Activated CD4-positive, CD25-positive, alpha-beta regulatory T cell (primary cell): ENCODE measurements around the gene SLC47A2.
A peak's percentile ranks its signal among the peaks of the same experiment; 100 is the strongest.

Experiments used
- DNase-seq, 4 experiments: peaks; one replicate each; lab custom pipeline; 2025; lab: John Stamatoyannopoulos, UW

The SLC47A2 gene

DNA sequence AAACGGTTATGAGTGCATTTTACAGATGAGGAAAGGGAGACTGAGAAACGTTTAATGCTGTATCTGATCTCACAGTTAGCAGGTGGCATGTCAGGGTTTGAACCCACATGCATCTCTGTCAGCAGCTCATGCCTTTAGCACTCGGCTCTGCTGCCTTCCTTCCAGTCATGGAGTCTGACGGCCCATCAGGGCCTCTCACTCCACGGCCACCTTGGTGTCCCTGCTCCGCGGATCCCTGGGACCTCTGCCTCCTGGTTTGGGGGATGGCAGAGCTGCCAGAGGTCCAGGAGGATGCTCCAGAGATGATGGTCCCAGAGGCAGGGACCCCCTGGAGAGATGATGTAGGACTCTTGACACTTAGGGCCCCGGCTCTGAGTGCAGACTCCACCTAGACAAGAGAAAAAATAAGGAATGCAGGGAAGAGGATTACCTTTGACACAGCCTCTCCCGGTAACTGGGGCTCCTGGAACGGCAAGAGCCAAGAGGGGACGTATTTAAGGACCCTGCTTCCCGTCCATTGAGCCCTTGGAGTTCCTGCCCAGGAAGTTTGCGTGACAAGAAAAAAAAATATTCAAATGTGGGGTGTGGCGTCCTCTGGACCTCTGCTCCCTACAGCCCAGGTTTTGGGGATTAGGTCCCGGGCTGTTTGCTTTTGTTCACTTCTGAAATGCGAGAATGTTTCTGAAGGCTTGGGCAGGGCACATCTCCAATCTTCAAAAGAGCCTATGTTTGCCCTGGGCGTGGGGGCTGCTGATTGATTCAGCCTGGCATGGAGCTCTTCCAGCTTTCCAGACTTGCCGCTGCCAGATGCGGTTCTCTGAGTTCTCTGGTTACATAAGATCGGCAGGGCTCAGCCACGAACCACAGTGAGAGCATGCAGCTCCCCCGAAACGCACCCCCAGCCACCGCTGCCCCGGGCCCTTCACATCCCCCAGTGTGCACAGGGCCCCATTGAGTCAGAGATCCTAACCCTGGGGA is 31.7 kb upstream of the SLC47A2 start, which contains the start of gene ALDH3A1:
Gene ALDH3A1 (minus strand): TSS at position 470 of the 978 bp plus-strand sequence. CDS start 3,169 bp downstream, outside the sequence.
- DNase-seq, result no peak

DNA sequence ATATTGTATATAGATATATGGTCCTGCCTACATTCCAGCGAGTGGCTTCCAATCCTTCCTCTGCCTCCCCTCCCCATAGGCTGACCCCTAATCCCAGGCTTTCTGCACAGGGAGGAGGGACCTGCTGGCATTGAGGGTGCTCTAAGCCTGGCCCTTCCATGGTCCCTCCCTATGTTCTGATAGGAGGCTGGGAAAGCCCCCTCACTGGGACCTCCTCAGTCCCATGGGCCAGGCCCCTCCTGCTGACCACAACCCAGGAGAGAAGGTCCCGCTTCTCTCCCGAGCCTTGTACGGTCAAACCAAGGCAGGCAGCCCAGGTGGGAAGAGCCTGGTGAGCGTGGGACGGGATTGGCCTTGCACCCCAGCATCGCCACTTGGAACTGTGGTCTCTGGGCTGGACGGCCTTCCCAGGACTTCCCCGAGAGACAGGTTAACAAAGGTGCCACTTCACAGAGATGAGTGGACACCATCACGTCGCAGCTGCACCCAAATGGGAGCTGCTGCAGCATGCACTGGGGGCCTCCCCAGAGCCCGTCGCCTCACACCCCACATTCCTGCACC is 30.9 kb upstream of the SLC47A2 start:
- DNase-seq, result no peak

DNA sequence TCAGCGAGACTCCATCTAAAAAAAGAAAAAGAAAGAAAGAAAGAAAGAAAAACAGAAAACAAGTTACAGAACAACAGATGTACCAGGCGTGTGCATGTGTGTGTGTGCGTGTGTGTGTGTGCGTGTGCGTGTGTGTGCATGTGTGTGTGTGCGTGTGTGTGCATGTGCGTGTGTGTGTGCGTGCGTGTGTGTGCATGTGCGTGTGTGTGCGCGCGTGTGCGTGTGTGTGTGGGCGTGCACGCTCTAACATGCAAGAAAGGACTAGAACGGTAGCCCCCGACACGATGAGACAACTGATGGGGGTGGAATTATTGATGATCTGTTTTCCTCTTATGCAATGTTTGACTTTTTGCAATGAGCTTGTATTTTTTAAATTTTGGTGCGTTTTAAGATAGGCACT is 30.1 kb upstream of the SLC47A2 start:
- no peak for DNase-seq

DNA sequence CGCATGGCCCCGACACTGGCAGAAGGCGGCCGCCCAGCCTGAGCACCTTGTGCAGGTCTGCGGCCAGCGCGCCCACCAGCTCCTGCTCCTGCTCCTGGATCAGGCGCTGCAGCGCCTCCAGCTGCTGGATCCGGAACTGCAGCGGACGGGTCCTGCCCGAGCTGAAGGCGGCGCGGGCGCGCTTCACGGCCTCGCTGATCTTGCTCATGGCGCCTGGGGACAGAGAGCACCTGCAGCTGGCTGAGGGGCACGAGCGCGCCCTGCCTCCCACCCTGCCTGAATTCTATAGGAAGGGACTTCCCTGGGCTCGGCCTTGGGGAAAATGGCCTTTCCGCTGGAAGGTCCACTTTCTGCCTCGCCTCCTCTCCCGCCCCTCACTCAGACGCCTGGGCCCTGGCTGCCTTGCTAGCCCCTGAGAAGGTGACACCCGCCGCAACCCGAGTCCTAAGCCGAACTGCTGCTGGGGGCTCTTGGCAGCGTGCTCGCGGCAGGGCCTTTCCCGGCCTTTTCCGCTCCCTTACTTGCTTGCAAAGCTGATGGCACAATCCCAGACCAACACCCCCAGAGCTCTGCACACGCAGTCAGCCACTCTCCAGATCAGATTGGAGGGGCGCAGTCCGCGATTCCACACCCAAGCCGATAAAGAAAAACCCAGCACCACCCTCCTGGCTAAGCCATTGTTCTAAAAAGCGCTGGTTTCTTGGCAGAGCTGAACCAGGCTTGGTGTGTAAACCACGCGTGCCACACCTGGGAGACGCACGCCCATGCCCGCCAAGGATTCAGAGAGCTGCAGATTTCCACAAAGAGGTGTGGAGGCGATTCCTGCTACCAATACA is 28.8 kb upstream of the SLC47A2 start:
- DNase-seq, result peak; percentile 64 to 79 (median 73)

DNA sequence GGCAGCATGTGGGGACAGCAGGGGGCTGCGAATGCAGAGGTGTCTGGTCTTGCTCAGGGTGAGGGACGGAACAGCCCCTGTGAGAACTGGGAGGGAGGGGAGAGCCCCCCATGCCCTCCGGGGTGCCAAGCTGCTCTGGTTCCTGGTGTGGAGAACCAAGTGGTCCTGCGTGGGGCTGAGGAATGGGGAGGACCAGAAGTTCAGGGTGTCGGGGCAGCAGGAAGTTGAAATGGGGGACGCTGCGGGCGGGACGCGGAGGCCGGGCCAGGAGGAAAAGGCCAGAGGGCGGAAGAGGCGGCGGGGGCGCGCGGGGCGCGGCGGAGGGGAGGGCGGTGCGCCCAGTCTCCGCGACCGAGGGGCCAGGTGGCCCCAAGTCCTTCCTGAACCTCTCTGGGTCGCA is 28.1 kb upstream of the SLC47A2 start:
- DNase-seq, result no peak

DNA sequence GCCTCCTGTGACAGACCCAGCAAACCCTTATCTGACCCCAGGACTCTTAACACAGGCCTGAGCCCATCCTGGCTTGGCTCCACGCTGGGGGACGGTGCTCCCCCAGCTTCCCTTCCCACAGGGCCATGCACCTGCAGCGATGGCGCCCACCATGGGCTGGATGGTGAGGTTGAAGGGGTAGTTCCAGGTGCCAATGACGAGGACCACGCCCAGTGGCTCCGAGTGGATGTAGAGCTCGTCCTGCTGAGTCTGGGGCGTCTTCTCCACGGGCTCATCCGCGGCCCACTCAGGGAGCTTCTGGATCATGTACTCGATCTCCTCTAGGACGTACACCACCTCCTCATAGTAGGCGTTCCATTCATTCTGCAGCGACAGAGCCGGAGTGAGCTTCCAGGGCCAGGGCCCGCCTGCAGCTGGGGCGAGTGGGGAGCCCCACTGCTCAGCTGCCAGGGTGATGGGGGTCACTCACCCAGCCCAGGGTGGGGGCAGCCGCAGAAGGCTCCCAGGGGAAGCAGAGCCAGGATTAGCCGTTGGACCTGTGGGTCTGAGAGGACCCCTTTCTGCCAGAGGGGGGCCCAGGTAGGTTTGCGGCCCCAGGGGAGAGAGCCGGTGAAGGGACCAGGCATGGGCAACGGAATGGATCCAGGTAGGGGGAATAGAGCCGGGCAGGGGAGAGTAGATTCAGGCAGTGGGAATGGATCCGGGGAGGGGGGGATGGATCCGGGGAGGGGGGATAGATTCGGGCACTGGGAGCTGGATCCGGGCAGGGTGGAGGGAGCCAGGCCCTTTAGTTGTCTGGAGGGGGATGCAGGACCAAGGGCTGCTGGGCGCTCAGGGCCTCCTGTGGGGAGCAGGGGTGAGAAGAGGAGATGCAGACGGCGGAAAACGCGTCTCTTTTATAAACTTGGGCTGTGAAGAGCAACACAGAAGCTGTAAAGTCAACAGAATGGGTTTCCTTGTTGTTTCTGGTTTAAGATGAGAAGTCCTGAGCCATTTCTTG is 27.0 kb upstream of the SLC47A2 start:
- DNase-seq, result no peak

DNA sequence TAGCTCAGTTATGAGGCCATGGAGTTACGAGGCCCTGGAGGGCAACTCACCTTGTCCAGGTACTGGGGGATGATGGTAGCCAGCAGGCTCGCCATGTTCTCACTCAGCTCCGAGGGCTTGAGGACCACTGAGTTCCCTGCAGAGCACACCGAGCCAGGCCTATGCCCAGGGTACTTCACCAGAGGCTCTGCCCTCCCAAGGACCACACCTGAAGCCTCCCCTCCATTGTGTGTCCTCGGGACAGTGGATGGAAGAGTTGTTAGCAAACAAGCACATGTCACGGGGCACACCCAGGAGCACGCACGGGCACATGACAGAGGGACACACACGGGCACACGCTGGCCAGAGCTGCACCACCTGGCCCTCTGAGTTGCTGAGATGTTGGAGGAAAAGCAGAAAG is 26.1 kb upstream of the SLC47A2 start:
- DNase-seq, result no peak

DNA sequence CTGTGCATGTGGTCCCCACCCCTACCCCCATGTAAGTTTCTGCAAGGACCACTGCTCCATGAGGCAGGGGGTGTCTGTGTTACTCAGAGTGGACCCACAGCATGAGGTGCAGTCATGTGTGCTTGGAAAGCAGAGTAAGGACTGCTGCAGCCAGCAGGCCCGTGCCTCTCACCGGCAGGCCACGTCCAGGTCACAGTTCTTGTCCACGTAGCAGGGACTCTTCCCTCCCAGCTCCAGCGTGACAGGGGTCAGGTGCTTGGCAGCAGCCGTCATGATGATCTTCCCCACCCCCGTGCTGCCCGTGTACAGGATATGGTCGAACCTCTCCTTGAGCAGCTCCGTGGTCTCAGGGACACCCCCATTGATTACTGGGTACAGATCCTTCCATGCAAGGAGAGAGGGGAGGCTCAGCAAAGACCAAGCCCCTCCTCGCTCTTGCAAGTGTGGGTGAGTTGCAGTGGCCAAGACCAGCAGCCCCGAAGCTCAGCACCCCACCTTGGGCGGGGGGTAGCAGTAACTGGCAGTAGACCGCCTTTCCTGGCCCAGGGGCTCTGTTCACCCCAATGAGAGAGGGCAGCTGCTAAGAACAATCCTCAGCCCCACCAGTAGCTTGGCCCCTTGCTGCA is 25.6 kb upstream of the SLC47A2 start:
- no peak for DNase-seq

DNA sequence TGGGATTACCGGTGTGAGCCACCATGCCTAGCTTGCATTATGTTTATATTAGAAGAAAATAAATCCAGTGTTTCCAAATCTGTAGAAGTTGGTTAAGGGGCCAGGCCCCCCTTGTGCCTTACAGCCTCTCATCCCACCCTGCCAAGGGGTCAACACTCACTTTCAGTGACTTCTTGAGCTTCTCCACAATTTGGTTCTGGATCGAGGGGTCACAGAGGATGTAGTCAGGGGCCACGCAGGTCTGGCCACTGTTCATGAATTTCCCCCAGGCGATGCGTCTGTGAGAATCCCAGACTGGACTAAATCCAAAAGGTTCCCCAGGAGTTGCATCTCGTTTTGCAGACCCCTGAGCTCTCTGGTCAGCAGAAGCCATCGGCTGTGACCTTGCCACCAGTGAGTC is 24.5 kb upstream of the SLC47A2 start:
- no peak for DNase-seq

DNA sequence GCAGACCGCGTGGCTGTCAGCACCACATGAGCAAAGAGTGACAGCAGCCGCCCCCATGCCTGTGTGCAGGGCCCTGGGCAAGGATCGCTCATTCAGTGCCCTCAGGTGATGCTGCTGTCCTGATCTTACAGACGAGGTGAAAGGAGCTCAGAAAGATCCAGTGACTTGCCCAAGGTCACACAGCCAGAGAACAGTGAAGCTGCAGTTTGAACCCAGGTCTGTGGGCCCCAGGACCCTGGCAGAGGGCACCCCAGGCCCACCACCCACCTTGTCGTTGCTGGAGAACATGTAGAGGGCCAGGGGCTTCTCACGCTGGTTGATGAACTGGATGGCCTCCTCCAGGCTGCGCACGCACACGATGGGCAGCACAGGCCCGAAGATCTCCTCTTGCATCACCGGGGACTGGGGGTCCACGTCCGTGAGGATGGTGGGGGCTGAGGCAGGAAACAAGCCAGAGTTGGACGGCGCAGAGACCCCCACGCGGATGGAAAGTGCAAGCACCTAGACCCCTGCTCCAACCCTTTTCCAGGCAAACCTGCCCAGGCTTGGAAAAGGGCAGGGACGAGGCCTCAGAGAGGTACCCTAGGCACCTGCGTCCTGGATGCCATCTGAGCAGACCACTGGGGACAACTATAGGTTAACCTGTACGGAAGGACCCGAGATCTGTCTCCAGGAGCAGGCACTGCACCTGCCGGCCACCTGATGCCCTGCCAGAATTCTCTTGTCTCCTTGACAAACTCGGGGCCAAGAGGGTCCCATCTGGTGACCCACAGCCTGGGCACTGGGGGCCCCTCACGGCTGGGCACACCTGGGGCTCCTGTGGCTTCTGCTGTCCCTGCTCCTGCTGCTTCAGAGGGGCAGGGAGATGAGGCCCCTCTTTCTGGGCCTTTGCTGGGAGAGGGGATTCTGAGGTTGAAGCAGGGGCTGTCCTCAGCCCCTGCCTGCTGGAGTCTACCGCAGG is 23.1 kb upstream of the SLC47A2 start:
- no peak for DNase-seq

DNA sequence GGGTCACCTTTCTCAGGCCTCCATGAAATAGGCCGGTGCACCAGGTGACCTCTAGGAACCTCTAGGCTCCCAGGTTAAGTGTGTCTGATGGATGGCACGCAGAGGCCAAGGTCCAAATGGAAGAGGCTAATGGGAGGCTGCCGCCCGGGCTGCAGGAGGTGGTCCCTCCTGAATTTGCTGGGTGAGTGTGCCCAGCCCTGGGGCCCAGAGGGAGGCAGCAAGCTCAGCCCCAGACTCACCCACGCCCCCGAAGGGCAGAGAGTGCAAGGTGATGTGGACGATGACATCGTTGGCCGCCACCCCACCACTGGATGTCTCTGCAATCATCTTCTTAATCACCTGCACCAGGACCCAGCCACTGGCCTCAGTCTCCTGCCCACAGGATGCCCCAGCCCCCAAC is 22.4 kb upstream of the SLC47A2 start:
- DNase-seq, result no peak

DNA sequence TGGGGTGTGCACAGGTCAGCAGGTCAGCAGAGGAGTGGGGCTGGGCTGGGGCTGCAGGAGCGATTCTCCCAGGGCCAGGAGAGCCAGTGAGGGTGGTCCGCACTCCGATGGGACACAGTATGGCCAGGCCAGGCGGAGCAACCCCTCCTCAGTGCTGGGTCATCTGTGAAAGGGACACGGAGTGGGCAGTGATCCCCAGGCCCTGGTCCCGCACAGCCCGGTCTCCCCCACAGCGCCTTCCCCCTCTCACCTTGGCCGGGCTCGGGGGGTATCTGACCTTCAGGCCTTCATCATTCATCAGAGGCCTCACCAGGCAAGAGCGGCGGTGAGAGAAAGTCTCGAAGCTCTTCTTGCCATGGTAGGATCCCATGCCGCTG is 21.7 kb upstream of the SLC47A2 start:
- no peak for DNase-seq

DNA sequence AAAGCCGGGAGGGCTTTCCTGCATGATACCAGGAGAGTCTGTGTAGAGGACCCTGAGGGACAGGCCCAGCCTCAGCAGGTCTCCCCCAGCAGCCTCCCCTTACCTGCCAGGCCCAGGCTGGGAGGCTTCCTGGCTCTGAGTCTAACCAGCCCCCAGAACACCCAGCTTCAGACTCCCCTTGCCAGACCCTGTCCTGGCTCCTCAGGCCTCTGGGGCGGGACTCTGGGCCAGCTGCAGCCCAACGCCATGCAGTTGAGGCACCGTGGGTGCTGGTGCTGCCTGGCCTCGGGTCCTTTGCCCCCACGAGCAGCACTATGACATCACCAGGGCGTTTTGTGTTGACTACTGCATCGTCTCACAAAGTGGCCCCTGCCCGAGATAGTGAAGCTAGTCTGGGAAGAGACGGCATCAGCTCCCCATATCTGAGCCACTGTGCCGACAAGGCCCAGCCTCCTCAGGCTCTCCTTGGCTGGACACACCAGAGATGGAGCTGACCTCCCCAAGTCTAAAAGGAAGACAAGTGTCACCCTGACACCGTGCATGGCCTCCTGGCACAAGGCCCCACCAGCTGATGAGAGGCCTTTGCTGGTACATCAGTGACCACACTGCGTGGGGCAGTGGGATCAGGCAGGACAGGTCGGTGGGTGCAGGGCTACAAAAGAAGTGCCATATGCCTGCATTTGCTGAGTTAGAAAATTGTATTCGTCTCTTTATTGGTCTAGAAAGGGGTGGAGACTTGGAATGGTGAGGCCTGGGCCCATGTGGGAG is 21.1 kb upstream of the SLC47A2 start:
- no peak for DNase-seq

DNA sequence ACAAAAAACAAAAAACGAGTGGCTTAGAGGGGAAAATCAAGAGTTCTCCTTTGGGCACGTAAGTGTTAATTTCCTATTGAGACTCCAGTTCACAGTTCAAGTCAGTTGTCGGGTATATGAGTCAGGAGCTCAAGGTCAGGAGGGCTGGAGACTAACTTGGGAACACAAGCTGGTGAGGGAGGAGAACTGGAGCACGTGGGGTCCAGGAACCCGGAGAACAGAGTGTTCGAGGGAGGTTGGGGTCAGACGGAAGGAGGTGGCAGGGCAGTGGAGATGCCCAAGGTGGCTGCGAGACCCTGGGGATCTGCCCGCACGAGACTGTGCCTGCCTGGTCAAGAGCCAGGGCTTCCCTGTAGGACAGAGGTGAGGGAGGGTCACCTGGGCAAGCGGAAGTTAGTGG is 19.7 kb upstream of the SLC47A2 start:
- DNase-seq, result no peak

DNA sequence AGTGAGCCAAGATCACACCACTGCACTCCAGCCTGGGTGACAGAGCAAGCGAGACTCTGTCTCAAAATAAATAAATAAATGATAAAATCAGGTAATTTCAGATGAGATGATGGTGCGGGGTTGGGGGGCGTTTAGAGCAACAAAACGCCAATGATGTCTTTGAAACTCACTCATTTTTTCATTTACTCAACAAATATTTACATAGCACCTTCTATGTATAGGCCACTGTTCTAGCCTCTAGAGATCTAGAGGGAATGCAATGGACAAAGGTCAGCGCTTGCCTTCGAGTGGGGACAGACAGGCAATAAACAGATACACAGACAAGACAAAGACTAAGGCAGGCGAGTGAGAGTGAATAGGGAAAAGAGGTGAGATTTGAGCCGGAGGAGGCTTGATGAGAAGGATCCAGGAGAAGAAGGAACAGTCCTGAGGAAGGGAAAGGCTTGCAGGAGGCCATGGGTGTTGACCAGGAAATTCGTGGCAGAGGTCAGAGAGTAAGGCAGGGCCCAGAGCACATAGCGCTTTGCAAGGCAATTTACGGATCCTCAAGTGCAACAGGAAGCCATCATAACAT is 17.7 kb upstream of the SLC47A2 start:
- no peak for DNase-seq

DNA sequence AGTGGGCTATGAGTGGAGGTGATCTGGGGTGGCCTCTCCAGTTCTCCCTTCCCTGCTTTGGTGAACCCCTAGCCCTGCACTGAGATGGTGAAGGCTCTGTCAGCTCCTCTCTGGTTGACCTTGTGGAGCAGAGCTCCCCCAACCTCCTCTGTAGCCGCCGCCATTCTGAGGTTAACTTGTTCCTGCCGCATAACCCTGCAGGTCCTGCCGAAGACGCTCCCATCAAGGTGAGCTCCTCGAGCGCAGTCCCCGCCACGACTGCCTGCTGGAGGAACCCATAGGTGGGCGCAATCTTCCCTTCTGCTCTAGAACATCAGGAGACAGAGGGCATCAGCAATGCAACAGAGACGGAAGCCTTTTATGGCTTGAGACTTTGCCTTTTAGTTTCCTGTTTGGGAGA is 15.2 kb upstream of the SLC47A2 start:
- DNase-seq, result no peak

DNA sequence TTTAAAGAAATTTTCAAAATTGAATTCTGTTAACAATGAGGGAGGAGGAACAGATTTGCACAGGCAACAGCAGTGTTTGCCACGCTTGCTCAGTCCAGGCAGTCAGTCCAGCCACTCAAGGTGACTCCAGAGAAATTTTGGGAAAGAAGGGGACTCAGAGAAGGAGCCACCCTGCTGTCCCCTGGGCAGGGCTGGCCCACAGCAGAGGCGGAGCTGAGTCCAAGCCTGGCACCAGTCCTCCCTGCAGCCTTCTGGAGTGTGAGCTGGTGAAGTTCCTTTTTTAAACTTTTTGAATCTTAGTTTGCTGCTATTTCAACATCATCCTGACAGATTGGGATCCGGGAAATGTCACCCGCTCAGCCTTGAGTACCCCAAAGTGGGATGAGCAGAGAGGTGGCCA is 14.5 kb upstream of the SLC47A2 start:
- no peak for DNase-seq

DNA sequence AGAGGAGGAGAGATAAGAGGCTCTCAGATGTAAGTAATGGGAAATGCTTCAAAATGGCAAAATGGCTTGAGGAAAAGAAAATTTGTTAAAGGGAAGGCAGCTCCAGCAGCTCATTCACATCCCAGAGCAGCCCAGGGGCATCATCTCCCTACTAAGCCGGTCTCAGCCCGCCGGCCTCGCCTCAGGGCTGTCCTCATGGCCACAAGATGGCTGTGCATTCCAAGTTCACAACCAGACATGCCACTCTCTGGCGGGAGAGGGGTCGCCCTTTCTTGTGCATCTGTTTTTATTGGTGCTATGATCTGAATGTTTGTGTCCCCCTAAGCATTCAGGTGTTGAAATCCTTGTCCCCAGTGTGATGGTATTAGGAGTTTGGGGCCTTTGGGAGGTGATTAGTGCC is 13.5 kb upstream of the SLC47A2 start:
- no peak for DNase-seq

DNA sequence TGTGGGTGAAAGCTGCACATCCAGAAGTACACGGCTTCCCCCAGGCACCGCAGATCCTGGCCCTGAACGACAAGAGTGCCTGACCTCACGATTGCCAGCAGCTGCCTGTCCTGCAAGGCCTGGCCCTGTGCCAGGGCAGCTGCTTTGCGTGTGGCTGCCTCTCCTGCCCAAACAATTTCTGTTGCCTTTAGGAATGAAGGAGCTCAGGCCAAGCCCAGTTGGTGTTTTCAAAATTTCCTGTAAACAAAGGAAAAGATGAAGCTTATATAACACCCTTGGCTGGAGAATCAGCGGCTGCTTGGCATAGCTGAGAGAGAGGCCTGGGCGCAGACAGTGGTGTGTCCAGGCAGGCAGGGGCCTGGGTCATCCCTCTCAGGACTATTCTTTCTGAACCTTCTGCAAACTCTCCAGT is 11.7 kb upstream of the SLC47A2 start:
- DNase-seq, result no peak
